ENCODE results near the gene TNFRSF1A. TPM values are rescaled to one million over a fixed set of nuclear protein-coding genes. Genes with fewer than 3 reads are reported as not detected.

Gene TNFRSF1A
- total RNA-seq, 1 donor from 2014 or later: 70.4 TPM

- H3K4me3 Mint-ChIP-seq: no peak overlapping the region
- no peak for DNase-seq (ENCODE audit: low spot score in 2 of 2, unreplicated experiment in 2 of 2)
- no peaks in the 10 kb centered on the region for H3K9me3 Mint-ChIP-seq
- peak overlapping the region; percentile 90 for H3K27ac Mint-ChIP-seq
- H3K36me3 Mint-ChIP-seq: no peaks in the 10 kb centered on the region
- TF ChIP-seq CTCF (IDR thresholded peaks at IDR 0.05; ENCODE audit: unreplicated experiment): no peak
- H3K4me1 Mint-ChIP-seq: peaks cover 62% of the 10 kb centered on the region
- no peaks in the 10 kb centered on the region for H3K27me3 Mint-ChIP-seq (ENCODE audit: low read depth)
Observed at GRCh38 chr12:6376079-6376869, 34.4 kb upstream of the TNFRSF1A start.

GRCh38 chr12:6375269-6376078 is 33.6 kb upstream of the TNFRSF1A start, which contains the start of gene SCNN1A:
Gene SCNN1A (minus strand): TSS chr12:6375563. CDS start chr12:6374783, 780 bp downstream.
- no peaks in the 10 kb centered on the region for H3K9me3 Mint-ChIP-seq

GRCh38 chr12:6374786-6375160 is 32.9 kb upstream of the TNFRSF1A start:
- peaks cover 74% of the 10 kb centered on the region for H3K4me1 Mint-ChIP-seq
- no peaks in the 10 kb centered on the region for H3K27me3 Mint-ChIP-seq (ENCODE audit: low read depth)
- TF ChIP-seq CTCF (IDR thresholded peaks at IDR 0.05; ENCODE audit: unreplicated experiment): no peak
- no peaks in the 10 kb centered on the region for H3K9me3 Mint-ChIP-seq
- no peak for DNase-seq (ENCODE audit: low spot score in 2 of 2, unreplicated experiment in 2 of 2)
- H3K27ac Mint-ChIP-seq: peak overlapping the region; percentile 90
- peak overlapping the region; percentile 43 for H3K4me3 Mint-ChIP-seq
- no peaks in the 10 kb centered on the region for H3K36me3 Mint-ChIP-seq

More at GRCh38 chr12:6375269-6376078, 33.6 kb upstream of the TNFRSF1A start, which contains the start of gene SCNN1A:
- Mint-ChIP-seq H3K4me3 (peak within 1 kb of the TSS; percentile 43), H3K4me1 (peaks cover 70% of the 10 kb centered on the region), H3K27ac (peak within 1 kb of the TSS; percentile 90), H3K27me3 (ENCODE audit: low read depth) (no peaks in the 10 kb centered on the region), H3K36me3 (no peaks in the 10 kb centered on the region)
- TF ChIP-seq CTCF (IDR thresholded peaks at IDR 0.05; ENCODE audit: unreplicated experiment): no peak
- DNase-seq (ENCODE audit: low spot score in 2 of 2, unreplicated experiment in 2 of 2): no peak

GRCh38 chr12:6374028-6374785 is 32.3 kb upstream of the TNFRSF1A start:
- no peak for TF ChIP-seq CTCF (IDR thresholded peaks at IDR 0.05; ENCODE audit: unreplicated experiment)
- no peaks in the 10 kb centered on the region for H3K9me3 Mint-ChIP-seq
- H3K36me3 Mint-ChIP-seq: no peaks in the 10 kb centered on the region
- DNase-seq (ENCODE audit: low spot score in 2 of 2, unreplicated experiment in 2 of 2): no peak
- no peaks in the 10 kb centered on the region for H3K27me3 Mint-ChIP-seq (ENCODE audit: low read depth)
- H3K4me1 Mint-ChIP-seq: peaks cover 72% of the 10 kb centered on the region
- peak overlapping the region; percentile 18 for H3K27ac Mint-ChIP-seq
- peak overlapping the region; percentile 12 for H3K4me3 Mint-ChIP-seq

- Mint-ChIP-seq H3K36me3 (no peaks in the 10 kb centered on the region), H3K4me1 (peaks cover 70% of the 10 kb centered on the region), H3K27ac (peak overlapping the region; percentile 91), H3K9me3 (no peaks in the 10 kb centered on the region), H3K27me3 (ENCODE audit: low read depth) (no peaks in the 10 kb centered on the region), H3K4me3 (peak overlapping the region; percentile 4)
- no peak for DNase-seq (ENCODE audit: low spot score in 2 of 2, unreplicated experiment in 2 of 2)
- no peak for TF ChIP-seq CTCF (IDR thresholded peaks at IDR 0.05; ENCODE audit: unreplicated experiment)
Observed at GRCh38 chr12:6373022-6373787, 31.3 kb upstream of the TNFRSF1A start.

Data from mesothelial cell of epicardium (in vitro differentiated cells).